H7 (cell line): ENCODE data around the gene SH3BP4. TPM values are rescaled to one million over a fixed set of nuclear protein-coding genes. Genes with fewer than 3 reads are reported as not detected.
"Not testable (repeated sequence)": the region's sequence is repeated elsewhere in the genome, so short reads cannot be mapped to it uniquely, and the experiment has no call there.

Experiments
- DNase-seq: peaks from one replicate; pipeline ENCODE4 v3.0.0; 2012
- H3K27me3 ChIP-seq: 2 replicates; pipeline ENCODE4 v1.6.0; 2011; ENCODE audit warnings: mild to moderate bottlenecking, low read length; ENCODE audit not compliant: control insufficient read depth, insufficient read depth
- H3K36me3 ChIP-seq: replicated peaks from 2 replicates; pipeline ENCODE4 v1.5.1; 2011; ENCODE audit warnings: low read length; ENCODE audit not compliant: control insufficient read depth, insufficient read depth
- H3K4me3 ChIP-seq: 2 replicates; pipeline ENCODE4 v1.5.1; 2011; ENCODE audit warnings: low read depth, mild to moderate bottlenecking, control low read depth, low read length, moderate library complexity; ENCODE audit not compliant: insufficient read depth
- total RNA-seq: library from RNA; depleted of rRNA; stranded (reverse); fragments of >200 nt; shearing (Covaris generic); gene quantifications from 2 replicates; pipeline ENCODE4 v1.2.3, GENCODE V29; 2014

The SH3BP4 gene
- total RNA-seq, 1 experiment from 2014 or later: 61.4 TPM

DNA sequence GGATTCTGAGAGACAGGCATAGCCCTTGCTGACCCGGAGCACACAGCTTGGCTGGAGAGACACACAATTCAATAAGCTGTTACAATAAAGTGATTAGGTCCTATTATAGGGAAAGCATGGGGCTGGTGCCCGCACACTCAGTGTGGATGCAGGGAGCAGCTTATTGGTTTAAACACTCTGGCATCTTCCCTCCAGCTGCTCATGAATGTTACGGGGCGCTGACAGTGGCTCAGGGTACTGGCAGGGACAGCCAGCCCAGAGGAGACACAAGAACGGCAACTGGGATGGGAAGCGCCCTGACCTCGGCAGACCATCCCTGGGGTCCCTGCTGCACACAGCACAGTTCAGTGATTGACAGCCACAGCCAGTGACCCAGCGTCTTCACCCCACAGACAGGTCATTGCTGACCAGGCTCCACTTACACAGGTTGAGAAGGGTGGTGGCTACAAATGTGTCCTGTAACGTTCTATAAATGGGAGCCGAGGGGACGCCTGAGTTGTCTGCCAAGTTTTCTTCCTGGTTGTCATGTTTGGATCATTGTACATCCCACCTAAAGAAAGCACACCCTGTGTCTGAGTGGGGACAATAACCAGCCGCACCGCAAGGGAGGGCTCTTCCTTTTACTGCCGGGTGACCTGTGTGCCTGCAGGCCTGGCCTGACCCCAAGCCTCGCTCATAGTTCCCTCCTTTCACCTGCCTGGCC is 60.3 kb downstream of the SH3BP4 start:
- no peak for DNase-seq
- no peak overlapping the region for H3K4me3 ChIP-seq
- H3K36me3 ChIP-seq: no peaks in the 10 kb centered on the region; the same call in 1 of the 2 replicates
- no peaks in the 10 kb centered on the region for H3K27me3 ChIP-seq

GRCh38 chr2:235017441-235017840 is 65.6 kb downstream of the SH3BP4 start:
- Histone ChIP-seq H3K4me3 (no peak overlapping the region), H3K36me3 (no peaks in the 10 kb centered on the region), H3K27me3 (no peaks in the 10 kb centered on the region)
- DNase-seq: no peak

- Histone ChIP-seq H3K36me3 (no peaks in the 10 kb centered on the region), H3K27me3 (no peaks in the 10 kb centered on the region)
- DNase-seq: no peak
Observed at GRCh38 chr2:235018838-235019237, 67.0 kb downstream of the SH3BP4 start.

DNA sequence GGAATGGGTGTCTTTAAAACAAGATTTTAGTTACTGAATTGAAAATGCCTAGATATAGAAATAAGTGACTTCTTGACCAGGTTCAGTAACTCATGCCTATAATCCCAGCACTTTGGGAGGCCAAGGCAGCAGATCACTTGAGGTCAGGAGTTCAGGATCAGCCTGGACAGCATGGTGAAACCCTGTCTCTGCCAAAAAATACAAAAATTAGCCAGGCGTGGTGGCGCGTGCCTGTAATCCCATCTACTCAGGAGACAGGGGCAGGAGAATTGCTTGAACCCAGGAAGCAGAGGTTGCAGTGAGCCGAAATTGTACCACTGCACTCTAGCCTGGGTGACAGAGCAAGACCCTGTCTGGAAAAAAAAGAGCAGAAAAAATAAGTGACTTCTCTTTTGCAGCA is 68.3 kb downstream of the SH3BP4 start:
- not testable (repeated sequence) for H3K36me3 ChIP-seq, DNase-seq, H3K4me3 ChIP-seq, H3K27me3 ChIP-seq

More at GRCh38 chr2:235018838-235019237, 67.0 kb downstream of the SH3BP4 start:
- no peak overlapping the region for H3K4me3 ChIP-seq

GRCh38 chr2:235021752-235022151 is 69.9 kb downstream of the SH3BP4 start:
- H3K36me3 ChIP-seq: no peaks in the 10 kb centered on the region
- no peak overlapping the region for H3K4me3 ChIP-seq
- H3K27me3 ChIP-seq: no peaks in the 10 kb centered on the region
- DNase-seq: no peak

DNA sequence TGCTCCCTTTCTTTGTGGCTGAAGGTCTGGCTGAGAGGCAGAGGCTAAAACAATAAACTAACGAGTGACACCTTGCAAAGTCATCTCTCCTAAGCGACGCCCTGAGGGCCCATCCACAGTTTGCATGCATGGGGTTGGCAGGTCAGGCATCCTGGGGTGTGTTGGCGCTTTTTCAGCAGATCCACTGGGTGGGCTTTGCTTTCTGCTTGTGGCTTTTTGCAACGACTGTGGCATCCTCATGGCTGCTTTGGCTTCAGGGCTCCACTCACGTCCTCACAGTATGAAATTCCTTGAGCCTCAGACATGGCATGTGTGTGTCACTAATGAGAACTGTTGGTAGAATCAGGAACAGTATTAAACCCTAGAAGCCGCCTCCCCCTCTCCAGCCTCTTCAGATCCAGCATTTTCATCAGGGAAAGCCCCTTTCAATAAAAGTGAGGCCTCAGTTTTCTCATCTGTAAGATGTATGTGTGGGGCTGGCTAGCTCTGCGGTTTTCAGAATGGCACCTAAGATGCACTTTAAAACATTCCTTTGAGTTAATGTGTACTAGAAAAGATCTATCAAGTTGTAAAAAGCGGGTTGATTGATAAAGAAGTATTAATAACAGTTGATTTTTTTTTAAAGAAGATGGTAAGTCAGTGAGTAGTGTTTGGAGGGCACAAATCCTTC is 72.5 kb downstream of the SH3BP4 start:
- no peak for DNase-seq
- H3K4me3 ChIP-seq: no peak overlapping the region
- H3K36me3 ChIP-seq: no peaks in the 10 kb centered on the region
- H3K27me3 ChIP-seq: no peaks in the 10 kb centered on the region

- no peaks in the 10 kb centered on the region for H3K36me3 ChIP-seq
- no peak overlapping the region for H3K4me3 ChIP-seq
- H3K27me3 ChIP-seq: no peaks in the 10 kb centered on the region
- no peak for DNase-seq
Observed at GRCh38 chr2:235024931-235025773, 73.3 kb downstream of the SH3BP4 start.

GRCh38 chr2:235025800-235026536 is 74.2 kb downstream of the SH3BP4 start:
- no peaks in the 10 kb centered on the region for H3K27me3 ChIP-seq
- no peak overlapping the region for H3K4me3 ChIP-seq
- no peak for DNase-seq
- no peaks in the 10 kb centered on the region for H3K36me3 ChIP-seq

DNA sequence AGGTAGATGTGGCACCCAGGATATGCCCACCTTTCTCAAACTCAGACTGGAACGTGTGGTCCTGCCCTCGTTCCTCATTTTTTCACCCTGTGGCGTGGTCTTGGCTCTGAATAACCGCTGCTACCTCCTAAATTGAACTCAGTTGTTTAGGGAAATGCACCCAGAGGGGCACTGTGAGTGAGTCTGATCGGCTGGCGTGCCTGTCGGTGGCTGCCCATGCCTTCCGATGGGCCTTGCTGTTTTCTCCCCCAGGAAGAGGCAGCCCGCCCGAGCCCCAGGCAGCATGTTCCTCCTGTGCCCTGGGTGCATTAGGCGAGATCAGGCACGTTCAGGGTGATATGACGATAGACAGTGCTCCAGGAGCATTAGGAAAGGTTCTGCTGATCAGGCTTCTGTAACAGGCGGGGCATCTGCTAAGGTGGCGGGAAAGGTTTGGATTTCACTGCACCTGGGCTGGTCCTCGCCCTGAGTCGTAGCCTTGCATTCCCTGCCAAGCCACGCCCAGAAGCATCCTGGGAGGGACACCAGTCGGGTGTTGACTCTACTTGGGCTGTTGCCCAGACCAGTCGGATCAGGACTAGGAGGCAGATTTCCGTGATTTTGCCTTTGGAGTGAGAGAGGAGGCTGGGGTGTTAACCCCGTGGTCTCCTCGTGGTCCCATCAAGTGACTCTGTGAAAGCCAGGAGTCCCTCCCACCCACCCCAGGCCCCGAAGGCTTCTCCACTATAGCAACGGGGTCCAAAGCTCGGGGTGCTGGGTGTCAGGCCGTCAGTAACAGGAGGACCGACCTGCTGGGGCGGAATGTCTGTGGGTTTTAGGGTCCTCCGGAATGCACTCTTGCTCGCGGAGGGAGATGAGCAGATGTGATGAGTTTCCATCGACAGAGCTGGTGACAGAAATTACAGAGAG is 75.1 kb downstream of the SH3BP4 start:
- DNase-seq: no peak

DNA sequence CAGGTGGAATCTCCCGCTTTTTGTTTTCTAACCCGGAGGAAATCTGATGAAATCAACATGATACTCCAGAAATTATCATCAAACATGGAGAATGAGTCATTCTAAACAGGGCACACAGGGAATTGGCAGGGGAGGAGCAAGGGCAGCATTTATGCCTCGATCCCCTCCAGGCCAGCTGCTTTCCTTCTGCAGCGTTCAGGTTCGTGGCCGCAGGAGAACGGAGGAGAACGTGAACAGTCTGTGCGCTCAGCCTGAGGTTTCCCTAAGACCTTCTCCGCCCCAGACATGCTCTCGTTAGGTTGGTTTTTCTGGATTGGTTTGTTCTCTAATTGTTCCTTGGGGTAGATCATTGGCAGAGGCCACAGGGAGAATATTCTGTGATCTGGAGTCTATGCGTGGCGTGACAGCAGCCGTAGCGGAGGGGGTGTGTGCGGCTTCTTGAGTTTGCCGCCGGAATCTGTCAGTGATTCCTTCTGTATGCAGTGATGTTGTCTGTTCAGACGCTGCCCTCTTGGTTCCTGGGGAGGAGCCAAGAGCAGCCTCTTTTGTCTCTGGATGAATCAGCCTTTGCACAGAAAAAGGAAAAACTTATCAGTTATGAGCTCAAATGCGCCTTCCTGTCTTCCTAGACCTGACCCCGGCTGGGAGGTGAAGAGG is 75.9 kb downstream of the SH3BP4 start:
- no peaks in the 10 kb centered on the region for H3K36me3 ChIP-seq
- no peaks in the 10 kb centered on the region for H3K27me3 ChIP-seq
- DNase-seq: no peak
- H3K4me3 ChIP-seq: no peak overlapping the region

More for the DNA sequence above, 75.1 kb downstream of the SH3BP4 start:
- Histone ChIP-seq H3K27me3 (no peaks in the 10 kb centered on the region), H3K4me3 (no peak overlapping the region), H3K36me3 (no peaks in the 10 kb centered on the region)

DNA sequence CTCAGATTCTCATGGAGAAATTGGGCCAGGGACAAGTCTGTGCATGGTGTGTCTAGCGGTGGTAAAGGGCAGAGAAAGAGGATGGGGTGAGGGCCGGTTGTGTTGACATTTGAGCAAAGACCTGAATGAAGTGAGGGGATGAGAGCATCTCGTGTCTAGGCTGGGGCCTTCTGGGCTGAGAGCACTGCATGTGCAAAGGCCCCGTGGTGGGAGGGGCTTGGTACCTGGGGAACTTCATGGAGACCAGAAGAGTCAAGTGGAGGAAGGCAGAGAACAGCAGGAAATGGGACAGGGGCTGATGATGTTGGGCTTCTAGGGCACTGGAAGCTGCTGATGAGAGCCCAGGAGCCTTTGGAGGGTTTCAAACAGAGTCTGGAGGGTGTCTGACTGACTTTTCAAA is 76.8 kb downstream of the SH3BP4 start:
- H3K27me3 ChIP-seq: no peaks in the 10 kb centered on the region
- H3K36me3 ChIP-seq: no peaks in the 10 kb centered on the region
- H3K4me3 ChIP-seq: no peak overlapping the region
- no peak for DNase-seq

GRCh38 chr2:235029054-235029453 is 77.2 kb downstream of the SH3BP4 start:
- DNase-seq: no peak
- no peaks in the 10 kb centered on the region for H3K27me3 ChIP-seq
- no peaks in the 10 kb centered on the region for H3K36me3 ChIP-seq
- no peak overlapping the region for H3K4me3 ChIP-seq

DNA sequence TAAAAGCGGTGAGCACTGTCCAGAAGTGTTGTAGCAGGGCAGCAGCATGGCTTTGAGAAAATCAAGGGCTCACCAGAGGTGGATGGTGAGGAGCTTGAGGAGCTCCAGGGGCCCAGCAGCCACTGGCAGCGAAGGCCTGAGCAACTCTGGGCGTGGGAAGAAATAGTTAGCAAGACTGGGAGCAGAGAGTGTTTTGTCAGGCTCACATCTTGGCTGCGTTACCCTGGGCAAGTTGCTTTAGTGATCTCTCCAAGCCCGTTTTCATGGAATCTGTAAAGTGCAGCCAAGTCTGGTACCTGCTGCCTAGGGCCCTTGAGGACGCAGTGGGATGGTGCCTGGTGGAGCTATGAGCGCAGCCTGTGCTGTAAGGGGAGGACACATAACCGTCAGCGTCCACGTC is 78.3 kb downstream of the SH3BP4 start:
- no peak for DNase-seq
- H3K36me3 ChIP-seq: no peaks in the 10 kb centered on the region; the same call in 1 of the 2 replicates
- H3K27me3 ChIP-seq: no peaks in the 10 kb centered on the region
- no peak overlapping the region for H3K4me3 ChIP-seq
